Adipose tissue (tissue), 3 donors: ENCODE results near the gene CECR2. TPM values are rescaled to one million over a fixed set of nuclear protein-coding genes. Genes with fewer than 3 reads are reported as not detected.

Experiments
- H3K27ac ChIP-seq: one replicate; pipeline ENCODE4 v1.5.1; 2013; ENCODE audit warnings: low read depth, low read length
- WGBS, 3 donors: extraction: QIAGEN DNeasy Blood & Tissue Kit; methylation state at CpG; one replicate each; pipeline ENCODE4 v1.1.7; 2013; 5-methylcytosine and 5-hydroxymethylcytosine counted together
- polyA plus RNA-seq, 3 donors: library from polyadenylated mRNA; stranded (reverse); fragments of 200-250 nt; gene quantifications; one replicate each; pipeline ENCODE4 v1.2.3, GENCODE V29; 2013
- donor health status: healthy with polysubstance abuse.
- donor health status: Bipolar disorder and iron deficiency.
- donor health status: healthy.

The CECR2 gene
- polyA plus RNA-seq, 3 donors = 0.90 to 1.4 (median 1.1) TPM

- WGBS, 3 donors = 79 to 82% (median 80%) methylated on average over 3 of the region's 3 CpGs
- H3K27ac ChIP-seq = no peak overlapping the region
Measured at GRCh38 chr22:17434856-17435255, 65.6 kb downstream of the CECR2 start.

- H3K27ac ChIP-seq = no peak overlapping the region
- 83 to 91% (median 84%) methylated on average over 3 of the region's 3 CpGs for WGBS, 3 donors
Measured at GRCh38 chr22:17435375-17435774, 66.1 kb downstream of the CECR2 start.

DNA sequence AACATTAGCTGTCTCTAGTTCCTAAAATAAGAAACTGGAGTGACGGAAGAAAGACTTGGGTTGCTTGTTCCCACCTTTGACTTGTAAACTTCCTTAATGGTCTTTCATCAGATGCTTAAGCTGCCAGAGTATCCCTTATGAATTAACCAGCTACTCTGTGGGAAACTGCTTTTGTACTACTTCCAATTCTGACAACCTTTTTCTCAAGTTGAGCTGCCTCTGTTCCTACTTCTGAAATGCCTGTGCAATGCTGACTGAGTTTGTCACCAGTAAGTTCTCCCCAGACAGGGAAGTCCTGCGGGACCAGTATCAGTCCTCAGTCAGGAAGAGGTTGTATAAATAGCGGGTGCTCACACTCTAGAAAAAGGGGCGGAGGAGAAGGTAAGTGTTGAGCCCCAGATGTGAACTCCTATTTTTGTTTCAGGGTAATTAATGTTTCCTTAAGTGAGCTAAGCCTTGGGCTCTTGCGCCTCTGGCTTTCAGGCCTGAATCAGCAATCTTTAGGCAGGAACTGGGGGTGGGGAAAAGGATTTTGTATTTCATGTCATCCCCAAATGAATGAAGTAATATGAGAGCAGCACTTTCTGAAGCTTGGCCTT lies 67.2 kb downstream of the CECR2 start:
- no peak overlapping the region for H3K27ac ChIP-seq
- 21 to 57% (median 25%) methylated on average over 5 of the region's 5 CpGs for WGBS, 3 donors

- no peak overlapping the region for H3K27ac ChIP-seq
- WGBS, 3 donors = 26 to 36% (median 30%) methylated on average over 8 of the region's 8 CpGs
Measured at GRCh38 chr22:17436981-17437412, 67.7 kb downstream of the CECR2 start.

- 78 to 99% (median 91%) methylated on average over 2 of the region's 2 CpGs for WGBS, 3 donors
Measured at GRCh38 chr22:17438026-17438425, 68.8 kb downstream of the CECR2 start.

DNA sequence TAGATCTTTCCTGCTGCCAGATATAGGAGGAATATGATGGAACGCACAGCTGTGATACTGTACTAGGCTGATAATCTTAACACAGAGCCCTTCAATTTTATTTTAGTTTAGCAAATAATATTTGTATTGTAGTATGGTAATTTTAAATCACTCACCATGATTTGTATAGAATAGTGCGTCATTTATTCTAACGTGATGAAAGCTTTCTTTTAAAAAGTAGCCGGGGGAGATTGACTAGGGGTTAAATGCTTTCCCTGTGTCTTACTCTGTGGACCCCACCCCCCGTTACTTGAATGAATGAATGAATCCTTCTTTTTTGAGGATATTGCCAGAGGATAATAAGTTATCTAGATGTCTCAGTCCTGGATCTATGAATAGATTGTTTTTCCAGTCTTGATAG lies 72.1 kb downstream of the CECR2 start:
- 87 to 88% (median 88%) methylated on average over 5 of the region's 5 CpGs for WGBS, 3 donors
- H3K27ac ChIP-seq = no peak overlapping the region

More at GRCh38 chr22:17438026-17438425, 68.8 kb downstream of the CECR2 start:
- H3K27ac ChIP-seq = no peak overlapping the region

- H3K27ac ChIP-seq = no peak overlapping the region
- WGBS, 3 donors = 73 to 86% (median 77%) methylated on average over 17 of the region's 17 CpGs
Measured at GRCh38 chr22:17443405-17444203, 74.3 kb downstream of the CECR2 start.

GRCh38 chr22:17444204-17444504 lies 74.9 kb downstream of the CECR2 start:
- 90 to 95% (median 92%) methylated on average over 6 of the region's 6 CpGs for WGBS, 3 donors
- no peak overlapping the region for H3K27ac ChIP-seq

GRCh38 chr22:17446698-17447097 lies 77.4 kb downstream of the CECR2 start:
- WGBS, 3 donors = 94 to 96% (median 95%) methylated on average over 10 of the region's 10 CpGs
- H3K27ac ChIP-seq = no peak overlapping the region

DNA sequence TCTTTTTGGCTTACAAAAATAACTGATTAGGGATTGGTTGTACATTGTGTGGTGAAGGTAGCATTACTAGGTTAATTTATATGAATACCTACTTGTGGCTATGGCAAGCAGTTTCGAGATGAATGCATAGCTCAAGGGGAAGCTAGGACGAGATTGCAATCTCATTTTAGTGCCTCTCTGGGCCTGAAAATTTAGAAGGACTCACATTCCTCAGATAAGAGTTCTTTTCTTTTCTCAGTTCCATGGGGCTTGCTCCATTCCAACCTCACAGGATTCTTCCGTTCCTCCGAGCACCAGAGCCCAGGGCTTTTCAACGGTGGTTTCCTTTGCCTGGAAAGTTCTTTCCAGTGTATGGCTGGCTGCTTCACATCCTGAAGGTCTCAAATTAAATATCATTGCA lies 82.1 kb downstream of the CECR2 start:
- no peak overlapping the region for H3K27ac ChIP-seq
- 78 to 87% (median 81%) methylated on average over 5 of the region's 5 CpGs for WGBS, 3 donors

DNA sequence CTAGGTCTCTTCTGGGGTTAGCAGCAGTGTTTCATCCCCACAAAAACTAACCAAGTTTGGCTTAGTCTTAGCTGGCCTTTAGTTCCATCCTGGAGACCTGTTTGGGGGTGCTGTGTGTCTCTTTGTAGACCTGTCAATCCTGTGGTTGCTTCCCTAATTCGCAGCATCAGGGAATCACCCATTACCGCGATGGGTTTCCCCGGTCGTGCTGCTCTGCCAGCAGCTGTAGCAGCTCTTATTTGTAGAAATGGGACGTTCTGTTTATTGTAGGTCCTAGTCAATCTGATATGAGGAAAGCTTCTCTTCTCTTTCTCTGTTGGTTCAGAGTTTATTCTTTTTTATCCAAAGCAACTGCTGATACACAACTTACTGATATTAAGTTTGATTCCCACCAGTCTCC lies 91.6 kb downstream of the CECR2 start:
- no peak overlapping the region for H3K27ac ChIP-seq
- 56 to 75% (median 62%) methylated on average over 6 of the region's 6 CpGs for WGBS, 3 donors

DNA sequence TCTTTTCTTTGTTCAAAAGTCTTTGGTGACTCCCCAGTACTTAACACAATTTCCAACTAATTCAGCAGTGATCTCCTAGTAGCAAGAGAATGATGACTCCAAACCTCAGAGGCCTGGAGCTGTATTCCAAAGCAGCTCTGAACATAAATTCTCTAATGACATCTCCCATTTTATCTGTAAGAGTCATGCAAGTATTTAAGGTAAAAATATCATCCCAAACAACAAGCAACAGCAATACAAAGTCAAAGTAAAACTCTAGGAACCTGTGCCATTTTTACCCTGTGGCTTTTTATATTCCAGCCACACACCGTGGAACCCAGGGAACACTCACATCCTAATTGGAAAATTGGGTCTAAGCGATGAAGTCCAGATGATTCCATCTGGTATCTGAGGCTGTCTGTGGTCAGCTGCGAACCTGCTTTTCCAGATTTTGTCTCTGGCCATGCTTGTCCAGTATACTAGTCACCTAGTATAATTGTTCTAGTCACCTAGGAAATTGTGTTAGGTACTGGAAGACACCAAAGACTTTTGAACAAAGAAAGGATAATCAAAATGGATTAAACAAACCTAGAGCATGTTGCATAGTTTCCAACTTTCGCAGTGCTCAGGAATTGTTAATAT lies 101.7 kb downstream of the CECR2 start:
- H3K27ac ChIP-seq = no peak overlapping the region
- 93 to 94% (median 93%) methylated on average over 4 of the region's 4 CpGs for WGBS, 3 donors

DNA sequence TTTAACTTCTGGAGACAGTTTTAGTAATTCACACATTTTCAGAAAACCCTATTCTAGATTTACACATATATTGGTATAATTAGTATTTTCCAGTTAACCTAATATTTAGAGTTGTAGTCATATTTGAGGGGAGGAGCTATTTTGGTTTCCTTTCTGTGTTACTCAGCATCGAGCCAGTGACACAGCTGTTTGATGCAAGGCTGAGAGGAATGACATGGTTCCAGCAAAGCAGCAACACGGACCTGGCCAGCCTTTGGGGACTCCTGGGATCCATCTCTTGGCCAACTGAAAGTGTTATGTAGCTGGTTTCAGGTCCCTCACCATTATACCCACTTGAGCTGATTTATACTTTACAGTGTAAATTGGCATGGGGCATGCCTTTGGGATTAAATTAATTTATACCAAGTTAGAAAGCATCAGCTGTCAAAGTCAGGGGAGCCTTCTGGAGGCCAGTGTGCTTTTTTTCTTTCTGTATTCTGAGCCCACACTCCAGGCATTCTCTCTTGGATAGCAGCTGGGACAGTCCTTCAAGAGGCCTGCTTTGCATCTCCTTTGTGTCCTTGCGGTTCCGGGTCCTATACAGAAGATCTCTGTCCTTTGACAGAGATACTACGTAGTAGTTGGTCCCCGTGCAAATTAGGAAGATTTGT lies 102.8 kb downstream of the CECR2 start:
- H3K27ac ChIP-seq = no peak overlapping the region
- 55 to 85% (median 68%) methylated on average over 6 of the region's 6 CpGs for WGBS, 3 donors

DNA sequence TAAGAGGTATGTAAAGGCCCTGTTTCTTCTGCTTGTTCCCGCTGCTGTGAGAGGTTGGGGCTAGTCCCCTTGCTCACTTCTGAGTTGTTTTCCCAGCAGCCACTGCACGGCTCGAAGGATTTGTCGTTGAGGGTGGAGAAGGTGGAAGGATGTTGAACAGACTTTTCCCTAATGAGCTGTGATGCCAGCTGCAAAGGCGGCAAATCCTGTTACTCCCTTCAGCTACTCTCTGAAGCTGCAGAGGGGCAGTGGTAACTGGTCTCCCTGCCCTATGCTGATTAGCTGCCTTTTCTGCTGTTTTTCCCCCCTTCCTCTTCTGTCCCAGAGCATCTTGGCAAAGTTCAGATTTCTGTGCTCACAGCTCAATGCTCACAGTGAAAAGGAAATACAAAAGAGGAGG lies 103.7 kb downstream of the CECR2 start:
- WGBS, 3 donors = 43 to 68% (median 48%) methylated on average over 5 of the region's 5 CpGs
- no peak overlapping the region for H3K27ac ChIP-seq

DNA sequence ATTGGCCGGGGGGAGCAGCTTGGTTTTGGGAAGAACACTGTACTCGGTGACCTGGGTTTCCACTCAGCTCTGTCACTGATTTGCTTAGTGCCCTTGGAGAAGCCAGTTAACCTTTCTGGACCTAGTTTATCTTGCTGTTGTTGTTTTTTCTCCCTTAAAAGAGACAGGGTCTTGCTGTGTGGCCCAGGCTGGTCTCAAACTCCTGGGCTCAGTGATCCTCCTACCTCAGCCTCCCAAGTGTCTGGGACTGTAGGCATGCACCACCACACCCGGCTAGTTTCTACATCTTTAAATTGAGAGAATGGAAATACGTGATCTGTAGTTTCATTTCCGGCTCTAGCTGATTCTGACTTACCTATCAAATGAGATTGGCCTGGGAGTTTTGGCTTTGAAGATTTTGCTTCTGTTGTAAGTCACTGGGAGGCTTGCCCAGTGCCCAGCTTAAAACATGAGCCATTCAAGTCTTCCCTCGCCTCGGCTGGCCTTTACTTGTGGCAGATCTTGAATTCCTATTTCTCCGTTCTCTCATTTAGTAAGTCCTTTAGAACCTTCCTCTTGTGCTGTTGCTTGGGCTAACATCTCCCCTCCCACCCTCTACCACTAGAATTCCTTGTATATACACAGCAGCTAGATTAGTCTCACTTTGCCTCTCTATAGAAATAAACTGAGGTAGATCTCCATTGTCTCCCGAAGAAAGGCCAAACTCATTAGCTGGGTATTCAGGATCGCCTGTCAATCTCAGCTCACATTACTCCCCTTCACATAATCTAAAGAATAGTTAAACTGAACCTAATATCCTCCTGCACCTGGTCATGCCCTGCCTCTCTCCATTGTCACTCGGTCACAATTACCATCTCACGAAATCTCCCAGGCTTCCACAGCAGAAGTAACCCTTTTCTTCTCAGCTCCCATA lies 106.3 kb downstream of the CECR2 start:
- H3K27ac ChIP-seq = no peak overlapping the region
- 85 to 93% (median 92%) methylated on average over 12 of the region's 12 CpGs for WGBS, 3 donors

DNA sequence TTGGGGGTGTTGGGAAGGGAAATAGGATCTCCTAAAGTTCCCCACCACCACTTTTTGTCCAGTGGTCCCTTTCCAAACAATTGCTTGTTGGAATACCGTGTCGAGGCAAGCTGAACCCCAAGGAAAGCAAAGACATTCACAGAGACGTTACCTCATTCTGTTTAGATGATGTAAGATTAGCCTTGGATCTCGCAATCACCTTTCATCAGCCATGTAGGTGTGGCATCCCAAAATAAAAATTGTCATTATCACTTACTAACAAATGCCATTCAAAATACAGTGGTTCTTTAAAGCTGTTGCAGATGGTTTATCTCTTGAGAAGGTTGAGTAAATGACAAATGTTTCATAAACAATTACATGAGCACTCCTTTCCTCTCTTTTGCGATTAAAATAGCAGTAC lies 107.6 kb downstream of the CECR2 start:
- no peak overlapping the region for H3K27ac ChIP-seq
- 53 to 77% (median 56%) methylated on average over 5 of the region's 5 CpGs for WGBS, 3 donors

GRCh38 chr22:17477391-17477833 lies 108.2 kb downstream of the CECR2 start:
- WGBS, 3 donors = 17 to 35% (median 21%) methylated on average over 14 of the region's 14 CpGs
- H3K27ac ChIP-seq = no peak overlapping the region

DNA sequence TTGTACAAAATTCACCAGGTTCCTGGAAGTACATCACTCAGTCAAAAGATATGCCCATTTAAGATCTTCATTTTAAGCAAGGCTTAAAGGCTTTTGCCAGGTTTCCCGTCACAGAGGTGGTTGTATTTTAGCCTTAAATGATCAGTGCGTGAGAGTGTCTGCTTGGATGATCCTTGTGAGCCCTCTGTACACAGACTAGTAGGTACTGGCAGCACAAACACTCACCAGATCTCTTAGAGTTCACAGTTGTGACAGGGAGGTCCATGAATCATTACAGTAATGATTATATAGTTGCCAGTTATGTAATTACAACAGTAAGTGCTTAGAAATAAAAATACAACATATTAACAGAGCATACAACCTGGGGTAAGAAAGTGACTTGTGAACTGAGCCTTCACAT lies 109.9 kb downstream of the CECR2 start:
- 68 to 78% (median 70%) methylated on average over 2 of the region's 2 CpGs for WGBS, 3 donors
- H3K27ac ChIP-seq = no peak overlapping the region
